Natural killer cell (primary cell): Measurements from ENCODE around the gene CPT2. TPM values are rescaled to one million over a fixed set of nuclear protein-coding genes. Genes with fewer than 3 reads are reported as not detected.

Experiments used
- ATAC-seq, 3 donors: fragments of 150-1000 bp in 2 of 3; fragments of 200-7000 bp in 1 of 3; cut with Tn5 transposase; 1 replicate in 1 of 3; 2 replicates in 2 of 3; pipeline ENCODE4 v1.10.0; 2021; ENCODE audit warnings: mild to moderate bottlenecking in 2 of 3, moderate library complexity in 2 of 3
- DNase-seq, 2 donors: peaks; one replicate each; pipeline versions ENCODE4 v3.0.0 to v3.0.0-alpha.2; 2013 to 2021; ENCODE audit warnings: mixed read lengths in 1 of 2
- H3K27ac ChIP-seq: one replicate; pipeline ENCODE4 v1.5.1; 2013; ENCODE audit warnings: mild to moderate bottlenecking, low read length
- H3K27me3 ChIP-seq: one replicate; pipeline ENCODE4 v1.6.1; 2013; ENCODE audit warnings: low read length; ENCODE audit not compliant: control insufficient read depth, insufficient read depth
- H3K36me3 ChIP-seq: one replicate; pipeline ENCODE4 v1.6.1; 2013; ENCODE audit warnings: low read length; ENCODE audit not compliant: control insufficient read depth, insufficient read depth
- H3K4me1 ChIP-seq: one replicate; pipeline ENCODE4 v1.6.1; 2013; ENCODE audit warnings: low read length; ENCODE audit not compliant: control insufficient read depth, insufficient read depth
- H3K4me3 ChIP-seq: one replicate; pipeline ENCODE4 v1.5.1; 2013; ENCODE audit warnings: low read length
- H3K9me3 ChIP-seq: one replicate; pipeline ENCODE4 v1.6.1; 2013; ENCODE audit warnings: low read length; ENCODE audit not compliant: control insufficient read depth, insufficient read depth
- H3K27ac Mint-ChIP-seq, 2 donors: one replicate each; pipeline ENCODE4 v1.8.0; 2022; ENCODE audit warnings: mild to moderate bottlenecking in 2 of 2, mixed read lengths in 2 of 2, moderate library complexity in 1 of 2
- H3K27me3 Mint-ChIP-seq, 2 donors: one replicate each; pipeline ENCODE4 v1.8.0; 2022; ENCODE audit warnings: low read depth in 2 of 2, mixed read lengths in 2 of 2
- H3K36me3 Mint-ChIP-seq: one replicate; pipeline ENCODE4 v1.8.0; 2022; ENCODE audit warnings: mixed read lengths
- H3K4me1 Mint-ChIP-seq, 2 donors: one replicate each; pipeline ENCODE4 v1.8.0; 2022; ENCODE audit warnings: mixed read lengths in 2 of 2
- H3K4me3 Mint-ChIP-seq: one replicate; pipeline ENCODE4 v1.8.0; 2022; ENCODE audit warnings: mild to moderate bottlenecking, moderate library complexity, mixed read lengths
- H3K9me3 Mint-ChIP-seq, 2 donors: one replicate each; pipeline ENCODE4 v1.8.0; 2022; ENCODE audit warnings: mixed read lengths in 2 of 2
- WGBS: methylation state at CpG from one replicate; pipeline ENCODE4 v1.1.7; 2013; ENCODE audit warnings: missing lambda C conversion rate; ENCODE audit not compliant: insufficient coverage; 5-methylcytosine and 5-hydroxymethylcytosine counted together
- intact Hi-C: fragments of 100-400 bp; cut with micrococcal nuclease; formaldehyde crosslinking; loops from one replicate; pipeline ENCODE4 v1.14.2; 2022
- total RNA-seq, 4 donors: library from RNA; stranded (reverse); fragments of 120-200 nt in 1 of 4; gene quantifications; one replicate each; pipeline versions ENCODE4 v1.2.3 to v1.2.4, GENCODE V29; 2013 to 2022
- TF ChIP-seq, protein P1 (sequence below): fragments of 200-600 bp; IDR thresholded peaks from one replicate; pipeline ENCODE4 v1.8.0; 2022; ENCODE audit warnings: antibody characterized with exemption

The CPT2 gene
- total RNA-seq, 3 donors from 2014 or later (not counting 1 experiment from before 2014, with no cell fraction given) = 7.6 to 11.8 (median 9.0) TPM

DNA sequence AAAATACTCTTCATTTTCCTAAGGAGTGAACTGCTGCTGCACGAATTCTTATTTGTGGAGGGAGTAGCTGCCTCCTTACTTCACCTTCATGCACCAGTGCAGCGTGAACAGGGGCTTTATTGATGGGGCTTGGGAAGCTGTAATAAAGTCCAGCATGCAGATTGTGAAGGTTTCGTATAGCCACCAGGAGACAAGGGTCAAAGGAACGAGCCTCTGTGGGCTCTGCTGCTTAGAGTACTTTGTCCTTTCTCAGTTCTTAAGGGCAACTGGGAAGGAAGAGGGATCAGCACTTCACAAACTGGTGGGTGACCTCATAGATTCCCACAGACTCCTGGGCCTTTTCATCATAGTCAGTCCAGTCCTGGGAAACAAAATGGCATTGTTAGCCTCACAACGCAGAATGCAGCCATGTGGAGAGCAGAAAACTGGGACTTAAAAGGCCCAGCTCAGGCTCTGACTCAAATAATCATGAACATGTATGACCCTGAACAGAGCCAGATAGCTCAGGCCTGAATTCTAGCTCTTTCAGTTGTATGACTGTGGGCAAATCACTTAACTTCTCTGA lies 17.8 kb downstream of the CPT2 start:
- H3K36me3 ChIP-seq = peaks cover 46% of the 10 kb centered on the region
- Mint-ChIP-seq H3K4me3 (no peak overlapping the region), H3K27ac (no peak overlapping the region), H3K27me3 (no peaks in the 10 kb centered on the region), H3K9me3 (no peaks in the 10 kb centered on the region), H3K4me1 (peaks cover 3 to 9% of the 10 kb centered on the region in 2 donors), H3K36me3 (peaks cover 7% of the 10 kb centered on the region)
- DNase-seq = no peak
- no peaks in the 10 kb centered on the region for H3K27me3 ChIP-seq
- ATAC-seq = no peak
- peaks cover 2% of the 10 kb centered on the region for H3K4me1 ChIP-seq
- WGBS = 97% methylated on average over 4 of the region's 5 CpGs
- no peak overlapping the region for H3K4me3 ChIP-seq
- no peak overlapping the region for H3K27ac ChIP-seq
- no peaks in the 10 kb centered on the region for H3K9me3 ChIP-seq
- intact Hi-C loops = no loop called here
- TF ChIP-seq, protein P1, sequence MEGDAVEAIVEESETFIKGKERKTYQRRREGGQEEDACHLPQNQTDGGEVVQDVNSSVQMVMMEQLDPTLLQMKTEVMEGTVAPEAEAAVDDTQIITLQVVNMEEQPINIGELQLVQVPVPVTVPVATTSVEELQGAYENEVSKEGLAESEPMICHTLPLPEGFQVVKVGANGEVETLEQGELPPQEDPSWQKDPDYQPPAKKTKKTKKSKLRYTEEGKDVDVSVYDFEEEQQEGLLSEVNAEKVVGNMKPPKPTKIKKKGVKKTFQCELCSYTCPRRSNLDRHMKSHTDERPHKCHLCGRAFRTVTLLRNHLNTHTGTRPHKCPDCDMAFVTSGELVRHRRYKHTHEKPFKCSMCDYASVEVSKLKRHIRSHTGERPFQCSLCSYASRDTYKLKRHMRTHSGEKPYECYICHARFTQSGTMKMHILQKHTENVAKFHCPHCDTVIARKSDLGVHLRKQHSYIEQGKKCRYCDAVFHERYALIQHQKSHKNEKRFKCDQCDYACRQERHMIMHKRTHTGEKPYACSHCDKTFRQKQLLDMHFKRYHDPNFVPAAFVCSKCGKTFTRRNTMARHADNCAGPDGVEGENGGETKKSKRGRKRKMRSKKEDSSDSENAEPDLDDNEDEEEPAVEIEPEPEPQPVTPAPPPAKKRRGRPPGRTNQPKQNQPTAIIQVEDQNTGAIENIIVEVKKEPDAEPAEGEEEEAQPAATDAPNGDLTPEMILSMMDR = no peak

DNA sequence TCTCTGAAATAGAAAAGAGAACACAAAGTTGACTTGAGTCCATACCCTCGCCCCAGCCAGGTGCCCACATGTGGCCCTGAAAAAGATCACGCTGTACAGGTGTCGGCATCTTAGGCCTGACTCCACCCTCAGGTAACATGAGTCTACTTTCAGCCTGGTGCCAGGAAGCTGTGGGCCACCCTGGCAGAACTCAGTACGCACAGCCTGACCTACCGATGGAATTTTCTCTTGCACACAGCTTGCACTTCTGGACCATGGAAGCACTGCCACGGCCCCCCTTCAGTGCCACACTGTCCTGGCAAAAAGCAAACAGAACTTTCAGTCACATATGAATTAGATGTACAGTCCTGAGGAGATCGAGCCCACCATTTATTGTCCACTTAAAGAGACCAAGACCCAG lies 21.6 kb downstream of the CPT2 start:
- peaks cover 21% of the 10 kb centered on the region for H3K36me3 ChIP-seq
- TF ChIP-seq, protein P1 = no peak
- Mint-ChIP-seq H3K36me3 (no peaks in the 10 kb centered on the region), H3K4me3 (no peak overlapping the region), H3K27me3 (no peaks in the 10 kb centered on the region), H3K9me3 (no peaks in the 10 kb centered on the region), H3K4me1 (peaks cover 15 to 26% of the 10 kb centered on the region in 2 donors), H3K27ac (peak overlapping the region; percentile 90 to 97)
- 83% methylated on average over 7 of the region's 7 CpGs for WGBS
- peaks cover 16% of the 10 kb centered on the region for H3K4me1 ChIP-seq
- intact Hi-C loops = no loop called here
- no peak overlapping the region for H3K27ac ChIP-seq
- ATAC-seq = no peak
- no peaks in the 10 kb centered on the region for H3K9me3 ChIP-seq
- no peak for DNase-seq
- H3K4me3 ChIP-seq = no peak overlapping the region
- H3K27me3 ChIP-seq = no peaks in the 10 kb centered on the region

DNA sequence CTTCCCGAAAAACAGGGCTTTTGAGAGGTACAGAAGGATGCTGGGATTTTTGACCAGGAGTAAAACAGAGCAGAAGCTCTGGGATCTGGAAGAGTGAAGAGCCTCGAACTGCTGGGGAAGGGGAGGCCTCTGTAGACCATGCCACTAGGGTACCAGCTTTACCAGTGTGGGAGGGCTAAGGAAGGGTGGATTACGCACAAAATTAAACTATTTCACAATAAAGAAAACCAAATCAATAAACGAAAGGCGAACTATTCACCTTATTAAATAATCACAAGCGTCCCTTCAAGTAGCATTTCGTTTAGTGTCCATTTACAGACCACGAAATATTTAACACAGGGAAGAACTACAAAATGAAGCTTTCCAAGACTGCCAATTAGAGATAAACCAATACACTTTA lies 23.1 kb downstream of the CPT2 start:
- no peaks in the 10 kb centered on the region for H3K27me3 ChIP-seq
- intact Hi-C loops = loop anchor here (1.0 kb wide), 2 partner anchors 19 to 23 kb away; partner anchors contain the start of genes CPT2 and MAGOH

More for the DNA sequence above, 23.1 kb downstream of the CPT2 start:
- Mint-ChIP-seq H3K9me3 (no peaks in the 10 kb centered on the region), H3K4me3 (peak overlapping the region; percentile 91), H3K27ac (peak overlapping the region; percentile 90 to 97), H3K4me1 (peaks cover 15 to 26% of the 10 kb centered on the region in 2 donors), H3K36me3 (no peaks in the 10 kb centered on the region), H3K27me3 (no peaks in the 10 kb centered on the region)
- Histone ChIP-seq H3K27ac (peak overlapping the region; percentile 98), H3K36me3 (peaks cover 8% of the 10 kb centered on the region), H3K4me3 (peak overlapping the region; percentile 97), H3K4me1 (peaks cover 16% of the 10 kb centered on the region), H3K9me3 (no peaks in the 10 kb centered on the region)
- WGBS = 43% methylated on average over 7 of the region's 8 CpGs
- ATAC-seq (no peak), DNase-seq (no peak)
- TF ChIP-seq, protein P1 = no peak
